Endometrial microvascular endothelial cells (primary cell): Measurements from ENCODE around the gene YOD1. TPM values are rescaled to one million over a fixed set of nuclear protein-coding genes. Genes with fewer than 3 reads are reported as not detected.
"Not testable (repeated sequence)": the region's sequence is repeated elsewhere in the genome, so short reads cannot be mapped to it uniquely, and the experiment has no call there.

Experiments used
- in situ Hi-C: cut with HindIII; loops from 2 replicates; pipeline ENCODE4 v1.10.0; 2017; ENCODE audit warnings: low sequenced_read_pairs, low pct_unique_long_range_greater_than_20kb; ENCODE audit errors: inconsistent ontology term
- total RNA-seq: library from RNA; depleted of rRNA; stranded (reverse); fragments of >200 nt; gene quantifications from one replicate; pipeline ENCODE4 v1.2.3, GENCODE V29; 2015; ENCODE audit errors: inconsistent ontology term

The YOD1 gene
- total RNA-seq, 1 donor from 2014 or later = 5.1 TPM

GRCh38 chr1:207055386-207056001 lies 4.5 kb upstream of the YOD1 start:
- in situ Hi-C loops = loop anchor here (25.0 kb wide), 1 partner anchor 257 kb away; the partner anchor contains the start of gene CD55

GRCh38 chr1:207054491-207054890 lies 3.5 kb upstream of the YOD1 start:
- in situ Hi-C loops = loop anchor here (25.0 kb wide), 1 partner anchor 258 kb away; the partner anchor contains the start of gene CD55

GRCh38 chr1:207052911-207053769 lies 2.1 kb upstream of the YOD1 start, which contains the start of gene PFKFB2:
TSS of gene PFKFB2 (plus strand) at chr1:207053275. CDS start at chr1:207054718, 1,443 bp downstream.
- in situ Hi-C loops = loop anchor here (25.0 kb wide), 1 partner anchor 259 kb away; the partner anchor contains the start of gene CD55

- in situ Hi-C loops = loop anchor here (25.0 kb wide), 1 partner anchor 262 kb away; the partner anchor contains the start of gene CD55
Observed at GRCh38 chr1:207050480-207051190, 373 bp downstream of the YOD1 start.

- in situ Hi-C loops = loop anchor here (25.0 kb wide), 1 partner anchor 262 kb away; the partner anchor contains the start of gene CD55
Observed at GRCh38 chr1:207049974-207050391, 1.0 kb downstream of the YOD1 start.

GRCh38 chr1:207049514-207049913 lies 1.5 kb downstream of the YOD1 start:
- in situ Hi-C loops = no loop called here

- in situ Hi-C loops = no loop called here
Observed at GRCh38 chr1:207049054-207049453, 2.0 kb downstream of the YOD1 start.

- in situ Hi-C loops = no loop called here
Observed at GRCh38 chr1:207048041-207048440, 3.0 kb downstream of the YOD1 start.

GRCh38 chr1:207047505-207047904 lies 3.5 kb downstream of the YOD1 start:
- in situ Hi-C loops = no loop called here

GRCh38 chr1:207045453-207045852 lies 5.6 kb downstream of the YOD1 start:
- in situ Hi-C loops = no loop called here

- in situ Hi-C loops = not testable (repeated sequence)
Observed at GRCh38 chr1:207041397-207041796, 9.6 kb downstream of the YOD1 start.

GRCh38 chr1:207040181-207040533 lies 10.9 kb downstream of the YOD1 start:
- in situ Hi-C loops = no loop called here

GRCh38 chr1:207039380-207040180 lies 11.4 kb downstream of the YOD1 start:
- in situ Hi-C loops = no loop called here

GRCh38 chr1:207036865-207037264 lies 14.1 kb downstream of the YOD1 start:
- in situ Hi-C loops = no loop called here

GRCh38 chr1:207035877-207036551 lies 15.0 kb downstream of the YOD1 start:
- in situ Hi-C loops = no loop called here

- in situ Hi-C loops = no loop called here
Observed at GRCh38 chr1:207034998-207035397, 16.0 kb downstream of the YOD1 start.

- in situ Hi-C loops = no loop called here
Observed at GRCh38 chr1:207034208-207034607, 16.8 kb downstream of the YOD1 start.

GRCh38 chr1:207033302-207033701 lies 17.7 kb downstream of the YOD1 start:
- in situ Hi-C loops = no loop called here
